ENCODE measurements around the gene TXNRD1. TPM values are rescaled to one million over a fixed set of nuclear protein-coding genes. Genes with fewer than 3 reads are reported as not detected.

The TXNRD1 gene
- total RNA-seq, 1 donor from 2014 or later = 74.7 TPM

DNA sequence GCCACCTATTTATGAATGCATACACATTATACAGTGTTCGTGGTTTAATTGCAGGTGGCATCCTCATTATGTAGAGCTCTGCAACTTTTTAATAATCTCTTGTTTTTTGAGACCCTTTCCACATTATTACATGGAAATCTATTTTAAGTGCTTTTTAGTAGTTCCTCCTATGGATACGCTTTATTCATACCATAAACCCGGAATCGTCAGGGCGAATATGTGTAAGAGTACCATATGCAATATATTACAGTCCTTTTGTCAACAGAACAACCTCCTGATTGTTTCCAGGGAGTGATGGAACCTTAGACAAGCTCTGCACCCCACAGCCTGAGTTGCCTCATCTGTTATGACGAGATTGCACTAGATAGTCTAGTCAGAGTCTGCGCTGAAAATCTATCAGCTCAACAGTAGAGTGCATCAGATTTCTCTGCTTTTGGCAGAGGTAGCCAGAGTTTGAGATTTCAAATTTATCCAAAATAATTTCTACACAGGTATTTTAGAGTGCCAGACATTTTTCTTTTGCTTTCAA is 121.5 kb downstream of the TXNRD1 start:
- TF ChIP-seq, protein P1, sequence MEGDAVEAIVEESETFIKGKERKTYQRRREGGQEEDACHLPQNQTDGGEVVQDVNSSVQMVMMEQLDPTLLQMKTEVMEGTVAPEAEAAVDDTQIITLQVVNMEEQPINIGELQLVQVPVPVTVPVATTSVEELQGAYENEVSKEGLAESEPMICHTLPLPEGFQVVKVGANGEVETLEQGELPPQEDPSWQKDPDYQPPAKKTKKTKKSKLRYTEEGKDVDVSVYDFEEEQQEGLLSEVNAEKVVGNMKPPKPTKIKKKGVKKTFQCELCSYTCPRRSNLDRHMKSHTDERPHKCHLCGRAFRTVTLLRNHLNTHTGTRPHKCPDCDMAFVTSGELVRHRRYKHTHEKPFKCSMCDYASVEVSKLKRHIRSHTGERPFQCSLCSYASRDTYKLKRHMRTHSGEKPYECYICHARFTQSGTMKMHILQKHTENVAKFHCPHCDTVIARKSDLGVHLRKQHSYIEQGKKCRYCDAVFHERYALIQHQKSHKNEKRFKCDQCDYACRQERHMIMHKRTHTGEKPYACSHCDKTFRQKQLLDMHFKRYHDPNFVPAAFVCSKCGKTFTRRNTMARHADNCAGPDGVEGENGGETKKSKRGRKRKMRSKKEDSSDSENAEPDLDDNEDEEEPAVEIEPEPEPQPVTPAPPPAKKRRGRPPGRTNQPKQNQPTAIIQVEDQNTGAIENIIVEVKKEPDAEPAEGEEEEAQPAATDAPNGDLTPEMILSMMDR (IDR thresholded peaks at IDR 0.05; ENCODE audit: unreplicated experiment) = no peak
- peaks cover 24% of the 10 kb centered on the region for H3K36me3 Mint-ChIP-seq
- no peaks in the 10 kb centered on the region for H3K4me1 Mint-ChIP-seq
- no peaks in the 10 kb centered on the region for H3K27me3 Mint-ChIP-seq (ENCODE audit: low read depth)
- DNase-seq (ENCODE audit: low spot score in 2 of 2, unreplicated experiment in 2 of 2) = no peak
- no peak overlapping the region for H3K4me3 Mint-ChIP-seq
- H3K9me3 Mint-ChIP-seq = no peaks in the 10 kb centered on the region
- H3K27ac Mint-ChIP-seq = no peak overlapping the region

DNA sequence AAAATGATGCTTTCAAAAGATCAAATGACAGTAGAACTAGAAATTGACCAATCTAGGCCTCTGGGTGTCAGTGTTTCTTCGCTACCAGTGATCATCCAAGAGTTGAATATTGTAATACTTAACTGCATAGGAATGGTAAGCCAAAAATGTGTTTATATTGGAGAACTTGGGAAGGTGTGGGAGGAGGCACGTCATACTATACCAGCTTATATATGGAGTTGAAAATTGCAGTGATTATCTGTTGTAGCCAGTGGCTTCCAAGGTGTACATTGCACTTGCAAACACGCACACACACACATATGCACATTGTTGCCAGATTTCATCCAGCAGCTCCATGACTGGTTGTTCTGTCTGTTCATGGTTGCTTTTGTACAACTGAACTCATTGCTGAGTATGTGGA is 124.1 kb downstream of the TXNRD1 start:
- Mint-ChIP-seq H3K36me3 (peaks cover 27% of the 10 kb centered on the region), H3K27ac (no peak overlapping the region), H3K9me3 (no peaks in the 10 kb centered on the region)

DNA sequence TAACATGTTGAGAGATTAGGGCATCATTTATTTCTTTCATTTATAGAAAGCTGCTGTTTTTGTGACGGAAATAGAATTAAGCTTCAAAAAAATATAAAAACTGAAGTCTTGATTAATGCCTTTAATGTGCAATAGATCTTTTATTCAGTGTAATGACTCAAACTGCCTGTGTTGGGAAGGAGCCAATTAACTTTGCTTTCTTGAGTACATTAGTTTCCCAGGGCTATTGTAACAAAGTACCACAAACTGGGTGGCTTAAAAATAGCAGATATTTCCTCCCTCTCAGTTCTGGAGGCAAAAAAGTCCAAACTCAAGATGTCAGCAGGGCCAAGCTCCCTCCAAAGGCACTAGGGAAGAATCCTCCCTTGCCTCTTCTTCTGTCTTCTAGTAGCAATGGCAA is 124.6 kb downstream of the TXNRD1 start:
- Mint-ChIP-seq H3K36me3 (peaks cover 24% of the 10 kb centered on the region), H3K27ac (no peak overlapping the region), H3K4me3 (no peak overlapping the region), H3K4me1 (no peaks in the 10 kb centered on the region), H3K27me3 (ENCODE audit: low read depth) (no peaks in the 10 kb centered on the region), H3K9me3 (no peaks in the 10 kb centered on the region)
- TF ChIP-seq, protein P1 (IDR thresholded peaks at IDR 0.05; ENCODE audit: unreplicated experiment) = no peak
- no peak for DNase-seq (ENCODE audit: low spot score in 2 of 2, unreplicated experiment in 2 of 2)

More for the DNA sequence above, 124.1 kb downstream of the TXNRD1 start:
- H3K4me1 Mint-ChIP-seq = no peaks in the 10 kb centered on the region
- no peak overlapping the region for H3K4me3 Mint-ChIP-seq
- H3K27me3 Mint-ChIP-seq (ENCODE audit: low read depth) = no peaks in the 10 kb centered on the region
- TF ChIP-seq, protein P1 (IDR thresholded peaks at IDR 0.05; ENCODE audit: unreplicated experiment) = no peak
- no peak for DNase-seq (ENCODE audit: low spot score in 2 of 2, unreplicated experiment in 2 of 2)

DNA sequence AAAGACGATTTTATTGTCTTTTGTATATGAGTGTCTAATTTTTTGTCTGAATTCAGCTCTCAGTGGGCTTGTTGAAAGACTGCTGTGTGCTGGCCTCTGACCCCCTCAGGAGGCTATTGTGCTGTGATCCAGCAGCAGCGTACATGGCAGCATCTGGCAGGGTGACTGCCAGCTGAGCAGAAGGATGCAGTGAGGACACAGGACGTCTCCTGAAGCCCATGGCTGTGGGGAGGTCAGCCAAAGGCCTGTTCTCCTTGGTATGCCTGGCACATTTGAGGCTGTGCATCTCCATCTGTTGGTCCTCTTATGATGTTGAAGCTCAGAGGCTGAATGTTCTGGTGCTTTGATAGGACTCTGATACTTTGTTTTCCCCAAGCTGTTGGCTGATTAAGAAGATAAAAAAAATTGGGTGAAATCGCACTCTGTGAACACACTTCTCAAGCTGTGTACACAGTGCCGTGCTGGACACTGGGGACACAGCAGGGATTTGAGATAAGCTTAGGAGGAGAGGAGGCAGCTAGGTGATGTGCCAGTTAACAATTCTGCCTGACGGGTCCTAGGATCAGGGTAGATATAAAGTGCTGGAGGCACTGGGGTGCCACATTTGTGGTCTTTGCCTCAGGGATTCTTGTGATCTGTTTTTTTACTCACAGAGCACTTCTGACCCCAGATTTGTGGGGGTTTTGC is 125.5 kb downstream of the TXNRD1 start:
- Mint-ChIP-seq H3K4me1 (no peaks in the 10 kb centered on the region), H3K4me3 (no peak overlapping the region), H3K36me3 (peaks cover 24% of the 10 kb centered on the region), H3K9me3 (no peaks in the 10 kb centered on the region), H3K27ac (no peak overlapping the region), H3K27me3 (ENCODE audit: low read depth) (no peaks in the 10 kb centered on the region)
- no peak for DNase-seq (ENCODE audit: low spot score in 2 of 2, unreplicated experiment in 2 of 2)
- TF ChIP-seq, protein P1 (IDR thresholded peaks at IDR 0.05; ENCODE audit: unreplicated experiment) = no peak

DNA sequence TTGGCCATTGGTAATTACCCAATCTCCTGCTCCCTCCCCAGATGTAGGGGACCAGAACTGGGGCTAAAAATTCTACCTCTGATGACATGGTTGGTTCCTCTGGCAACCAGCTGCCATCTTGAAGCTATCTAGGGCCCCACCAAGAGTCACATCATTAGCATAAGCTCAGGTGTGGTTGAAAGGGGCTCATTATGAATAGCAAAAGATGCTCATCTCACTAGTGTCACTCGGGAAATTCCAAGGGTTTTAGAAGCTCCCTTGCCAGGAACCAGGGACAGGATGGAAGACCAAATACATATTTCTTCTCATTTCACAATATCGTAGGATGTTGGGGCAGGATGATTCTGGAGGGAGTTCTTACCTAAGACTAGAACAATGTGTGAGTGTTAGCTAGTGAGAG is 126.6 kb downstream of the TXNRD1 start:
- H3K27ac Mint-ChIP-seq = no peak overlapping the region
- no peak for DNase-seq (ENCODE audit: low spot score in 2 of 2, unreplicated experiment in 2 of 2)
- peaks cover 24% of the 10 kb centered on the region for H3K36me3 Mint-ChIP-seq
- H3K4me1 Mint-ChIP-seq = no peaks in the 10 kb centered on the region
- H3K27me3 Mint-ChIP-seq (ENCODE audit: low read depth) = no peaks in the 10 kb centered on the region
- no peaks in the 10 kb centered on the region for H3K9me3 Mint-ChIP-seq
- TF ChIP-seq, protein P1 (IDR thresholded peaks at IDR 0.05; ENCODE audit: unreplicated experiment) = no peak
- no peak overlapping the region for H3K4me3 Mint-ChIP-seq
